ENCODE data around the gene IQGAP2.

- TF ChIP-seq CTCF (conservative IDR thresholded peaks at IDR 0.05; ENCODE audit: low read depth, low read length) (no peak), EZH2 (IDR thresholded peaks at IDR 0.05; ENCODE audit: low read length, unreplicated experiment) (no peak), EZH2phosphoT487 (IDR thresholded peaks at IDR 0.05; ENCODE audit: borderline replicate concordance, low read length) (no peak)
These were observed 318.0 kb downstream of the IQGAP2 start for GRCh38 chr5:76720988-76721569.

Data from PC-3 (cell line).